Stimulated activated CD4-positive, alpha-beta T cell treated with anti-CD3 and anti-CD28 coated beads, TNF-alpha, amount 100 ng/mL, for 1 hour (primary cell): ENCODE data around the gene CEP131.
"Not testable (repeated sequence)": the region's sequence is repeated elsewhere in the genome, so short reads cannot be mapped to it uniquely, and the experiment has no call there.

Experiments used
- DNase-seq, 3 donors: peaks; one replicate each; pipeline ENCODE4 v3.0.0-alpha.2; 2020; ENCODE audit warnings: low read depth in 3 of 3, low spot score in 1 of 3

The CEP131 gene

GRCh38 chr17:81228420-81228819 is 5.7 kb upstream of the CEP131 start:
- no peak for DNase-seq

GRCh38 chr17:81227630-81228029 is 4.9 kb upstream of the CEP131 start:
- not testable (repeated sequence) for DNase-seq

GRCh38 chr17:81223762-81224130 is 981 bp upstream of the CEP131 start:
- no peak for DNase-seq

- no peak for DNase-seq
These were observed 202 bp downstream of the CEP131 start for GRCh38 chr17:81222620-81222905.

- DNase-seq, result no peak
These were observed 734 bp downstream of the CEP131 start for GRCh38 chr17:81221842-81222619.

GRCh38 chr17:81221371-81221841 is 1.4 kb downstream of the CEP131 start:
- DNase-seq, result no peak

GRCh38 chr17:81219476-81220180 is 3.1 kb downstream of the CEP131 start:
- DNase-seq, result no peak

GRCh38 chr17:81218991-81219390 is 3.8 kb downstream of the CEP131 start:
- DNase-seq, result no peak

GRCh38 chr17:81218459-81218858 is 4.3 kb downstream of the CEP131 start:
- no peak for DNase-seq

GRCh38 chr17:81217491-81217890 is 5.3 kb downstream of the CEP131 start:
- DNase-seq, result no peak

- no peak for DNase-seq
These were observed 8.8 kb downstream of the CEP131 start for GRCh38 chr17:81213978-81214377.

- no peak for DNase-seq
These were observed 10.4 kb downstream of the CEP131 start for GRCh38 chr17:81212365-81212764.

GRCh38 chr17:81210868-81211267 is 11.9 kb downstream of the CEP131 start:
- no peak for DNase-seq

- no peak for DNase-seq
These were observed 12.3 kb downstream of the CEP131 start for GRCh38 chr17:81210466-81210865.

GRCh38 chr17:81209141-81209540 is 13.6 kb downstream of the CEP131 start:
- DNase-seq, result no peak

- DNase-seq, result no peak
These were observed 14.1 kb downstream of the CEP131 start for GRCh38 chr17:81208651-81209050.

- DNase-seq, result no peak
These were observed 14.9 kb downstream of the CEP131 start for GRCh38 chr17:81207610-81208581.

GRCh38 chr17:81206657-81207056 is 16.1 kb downstream of the CEP131 start:
- no peak for DNase-seq

- no peak for DNase-seq
These were observed 16.6 kb downstream of the CEP131 start for GRCh38 chr17:81206166-81206565.

GRCh38 chr17:81204578-81204977 is 18.2 kb downstream of the CEP131 start:
- no peak for DNase-seq

- no peak for DNase-seq
These were observed 19.6 kb downstream of the CEP131 start for GRCh38 chr17:81203136-81203535.

- no peak for DNase-seq
These were observed 20.4 kb downstream of the CEP131 start for GRCh38 chr17:81202318-81202717.
